HG03196 (cell line): ENCODE results near the gene TSTD1.
"Not testable (repeated sequence)": the region's sequence is repeated elsewhere in the genome, so short reads cannot be mapped to it uniquely, and the experiment has no call there.

ENCODE experiments used
- ATAC-seq: cut with Tn5 transposase; IDR thresholded peaks from one replicate; pipeline ENCODE4 v1.9.1; 2021; ENCODE audit not compliant: unreplicated experiment

Gene TSTD1

GRCh38 chr1:161009602-161010211 lies 29.1 kb downstream of the TSTD1 start:
- no peak for ATAC-seq

GRCh38 chr1:161008869-161009510 lies 29.8 kb downstream of the TSTD1 start:
- no peak for ATAC-seq

- no peak for ATAC-seq
These were observed 31.4 kb downstream of the TSTD1 start for GRCh38 chr1:161007369-161007768.

DNA sequence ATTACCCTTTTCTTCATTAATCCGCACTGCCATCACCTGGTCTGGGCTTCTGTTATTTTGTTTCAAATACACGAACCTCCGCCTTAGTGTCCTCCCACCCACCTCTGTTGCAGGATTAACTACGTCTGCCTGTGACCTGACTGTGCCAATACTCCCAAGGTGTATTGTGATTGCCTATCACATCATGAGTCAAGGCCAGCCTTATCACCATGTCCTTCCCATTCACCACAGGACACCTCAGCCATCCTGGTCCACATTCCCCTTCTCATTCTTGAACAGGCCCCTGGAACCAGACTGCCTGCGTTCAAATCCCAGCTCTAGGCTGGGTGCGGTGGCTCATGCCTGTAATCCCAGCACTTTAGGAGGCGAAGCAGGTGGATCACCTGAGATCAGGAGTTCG lies 32.2 kb downstream of the TSTD1 start:
- no peak for ATAC-seq

- ATAC-seq = no peak
These were observed 37.2 kb downstream of the TSTD1 start for GRCh38 chr1:161001525-161001924.

DNA sequence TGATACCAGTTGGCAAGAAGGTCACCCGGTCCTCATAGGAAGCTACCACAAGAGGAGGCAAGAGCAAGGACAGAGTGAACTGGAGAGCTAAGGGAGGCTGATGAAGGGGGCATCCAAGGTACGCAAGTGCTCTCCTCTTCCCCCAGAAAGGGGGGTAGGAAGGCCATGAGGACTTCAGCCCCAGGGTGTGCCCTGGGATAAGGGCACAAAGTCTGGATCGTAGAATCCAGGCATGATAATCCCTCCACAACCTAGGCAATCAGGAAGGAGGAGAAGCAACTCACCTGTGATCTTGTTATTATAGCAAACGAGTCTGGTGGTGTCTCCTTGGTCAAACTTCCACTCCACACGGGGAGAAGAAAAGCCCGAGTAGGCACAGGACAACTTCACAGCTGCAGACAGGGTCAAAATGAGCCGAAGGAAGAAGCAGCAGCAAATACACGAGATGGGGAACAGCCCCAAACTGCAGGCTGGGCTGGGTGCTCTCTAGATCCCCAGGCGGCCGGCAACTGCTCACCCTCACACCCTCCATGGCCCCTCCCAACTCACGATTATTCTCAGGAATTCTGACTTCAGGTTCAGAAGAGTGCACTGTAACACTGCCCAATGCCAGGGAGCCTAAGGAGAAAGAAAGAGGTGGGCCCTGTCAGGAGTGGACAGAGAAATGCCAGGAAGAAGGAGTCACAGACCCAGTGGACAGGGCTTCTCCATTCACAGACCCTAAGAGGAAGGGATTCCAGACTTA lies 37.9 kb downstream of the TSTD1 start:
- ATAC-seq = no peak

DNA sequence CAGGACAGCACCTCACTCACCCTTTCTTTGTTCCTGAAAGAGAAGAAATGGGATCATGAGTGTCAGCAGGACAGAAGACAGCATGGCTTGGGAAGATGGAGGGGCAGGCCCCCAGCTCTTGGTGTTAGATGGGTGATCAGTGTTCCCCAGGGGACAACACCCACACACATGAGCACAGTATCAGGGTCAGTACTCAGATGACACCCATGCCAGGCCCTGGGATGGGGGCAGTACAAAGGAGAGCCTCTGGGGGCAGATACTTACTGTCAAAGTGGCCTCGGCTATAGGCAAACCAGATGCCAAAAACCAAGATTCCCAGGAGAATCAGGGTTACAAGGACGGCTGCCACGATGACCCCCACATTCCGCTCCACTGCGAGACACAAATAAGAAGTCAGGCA lies 39.4 kb downstream of the TSTD1 start:
- ATAC-seq = no peak

- ATAC-seq = no peak
These were observed 41.3 kb downstream of the TSTD1 start for GRCh38 chr1:160997323-160998038.

DNA sequence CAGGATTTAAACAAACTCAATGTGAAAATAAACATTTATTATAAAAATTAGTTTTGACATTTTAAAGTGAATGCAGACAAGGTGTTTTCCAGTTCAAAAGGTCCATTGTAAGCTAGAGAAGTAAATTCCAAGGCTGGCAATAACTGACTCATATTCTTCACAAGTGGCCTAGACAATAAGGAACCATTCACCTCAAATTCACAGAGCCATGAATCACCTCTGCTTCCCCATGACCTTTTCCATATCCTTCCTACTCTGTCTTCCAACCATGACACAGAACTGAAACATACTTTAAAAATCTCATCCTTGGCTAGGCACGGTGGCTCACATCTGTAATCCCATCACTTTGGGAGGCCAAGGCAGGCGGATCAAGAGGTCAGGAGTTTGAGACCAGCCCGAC lies 42.6 kb downstream of the TSTD1 start:
- ATAC-seq = no peak

GRCh38 chr1:160993544-160994193 lies 45.1 kb downstream of the TSTD1 start:
- no peak for ATAC-seq

DNA sequence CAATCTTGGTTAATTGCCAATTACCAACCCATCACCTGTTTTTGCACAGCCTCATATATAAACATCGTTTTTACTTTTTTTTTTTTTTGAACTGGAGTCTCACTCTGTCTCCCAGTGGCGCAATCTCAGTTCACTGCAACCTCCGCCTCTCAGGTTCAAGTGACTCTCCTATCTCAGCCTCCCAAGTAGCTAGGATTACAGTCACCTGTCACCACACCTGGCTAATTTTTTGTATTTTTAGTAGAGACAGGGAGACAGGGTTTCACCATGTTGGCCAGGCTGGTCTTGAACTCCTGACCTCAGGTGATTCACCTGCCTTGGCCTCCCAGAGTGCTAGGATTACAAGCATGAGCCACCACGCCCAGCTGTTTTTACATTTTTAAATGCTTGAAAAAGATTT lies 46.7 kb downstream of the TSTD1 start:
- not testable (repeated sequence) for ATAC-seq
